ENCODE measurements around the gene TEX54.

GRCh38 chr11:62860835-62861563, 28.4 kb upstream of the TEX54 start:
- no peak for TF ChIP-seq CTCF (IDR thresholded peaks at IDR 0.05)
- TF ChIP-seq POLR2A (IDR thresholded peaks at IDR 0.05): no peak

All from Peyer's patch (tissue), 4 donors.